GM23338 (cell line): ENCODE measurements around the gene SPECC1.
"Not testable (repeated sequence)": the region's sequence is repeated elsewhere in the genome, so short reads cannot be mapped to it uniquely, and the experiment has no call there.

ENCODE experiments used
- EZH2phosphoT487 ChIP-seq: fragments of 200-600 bp; sonication (generic); IDR thresholded peaks from one replicate; pipeline ENCODE4 v1.8.1; 2018; ENCODE audit warnings: antibody characterized with exemption; ENCODE audit not compliant: unreplicated experiment
- POLR2AphosphoS5 ChIP-seq: IDR thresholded peaks from 2 replicates; pipeline ENCODE4 v1.6.1; 2016; ENCODE audit warnings: antibody characterized with exemption, low read depth
- TF ChIP-seq, protein P1 (sequence below), 2 experiments: fragments of 200-600 bp in 1 of 2; sonication (generic) in 1 of 2; conservative IDR thresholded peaks; 2 replicates each; pipeline versions ENCODE4 v1.5.1 to v1.6.1; 2016 to 2017; ENCODE audit warnings: antibody characterized with exemption in 2 of 2, low read depth in 2 of 2, mild to moderate bottlenecking in 2 of 2, moderate library complexity in 1 of 2

- TF ChIP-seq, protein P1, sequence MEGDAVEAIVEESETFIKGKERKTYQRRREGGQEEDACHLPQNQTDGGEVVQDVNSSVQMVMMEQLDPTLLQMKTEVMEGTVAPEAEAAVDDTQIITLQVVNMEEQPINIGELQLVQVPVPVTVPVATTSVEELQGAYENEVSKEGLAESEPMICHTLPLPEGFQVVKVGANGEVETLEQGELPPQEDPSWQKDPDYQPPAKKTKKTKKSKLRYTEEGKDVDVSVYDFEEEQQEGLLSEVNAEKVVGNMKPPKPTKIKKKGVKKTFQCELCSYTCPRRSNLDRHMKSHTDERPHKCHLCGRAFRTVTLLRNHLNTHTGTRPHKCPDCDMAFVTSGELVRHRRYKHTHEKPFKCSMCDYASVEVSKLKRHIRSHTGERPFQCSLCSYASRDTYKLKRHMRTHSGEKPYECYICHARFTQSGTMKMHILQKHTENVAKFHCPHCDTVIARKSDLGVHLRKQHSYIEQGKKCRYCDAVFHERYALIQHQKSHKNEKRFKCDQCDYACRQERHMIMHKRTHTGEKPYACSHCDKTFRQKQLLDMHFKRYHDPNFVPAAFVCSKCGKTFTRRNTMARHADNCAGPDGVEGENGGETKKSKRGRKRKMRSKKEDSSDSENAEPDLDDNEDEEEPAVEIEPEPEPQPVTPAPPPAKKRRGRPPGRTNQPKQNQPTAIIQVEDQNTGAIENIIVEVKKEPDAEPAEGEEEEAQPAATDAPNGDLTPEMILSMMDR (conservative IDR thresholded peaks at IDR 0.05; ENCODE audit: low read depth in 2 of 2): not testable (repeated sequence)
- TF ChIP-seq POLR2AphosphoS5, EZH2phosphoT487: not testable (repeated sequence)
Measured at GRCh38 chr17:20076137-20076536, 67.0 kb downstream of the SPECC1 start.
